ENCODE results near the gene STPG2.
"Not testable (repeated sequence)": the region's sequence is repeated elsewhere in the genome, so short reads cannot be mapped to it uniquely, and the experiment has no call there.

The STPG2 gene

GRCh38 chr4:97585274-97585673 is 558.0 kb downstream of the STPG2 start:
- H3K27ac ChIP-seq = no peak overlapping the region
- DNase-seq (ENCODE audit: low spot score) = no peak
- no peak overlapping the region for H3K4me3 ChIP-seq
- no peak for TF ChIP-seq CTCF (IDR thresholded peaks at IDR 0.05)

GRCh38 chr4:97582890-97583289 is 560.4 kb downstream of the STPG2 start:
- H3K4me3 ChIP-seq = no peak overlapping the region
- no peak for TF ChIP-seq CTCF (IDR thresholded peaks at IDR 0.05)
- no peak for DNase-seq (ENCODE audit: low spot score)
- H3K27ac ChIP-seq = no peak overlapping the region

DNA sequence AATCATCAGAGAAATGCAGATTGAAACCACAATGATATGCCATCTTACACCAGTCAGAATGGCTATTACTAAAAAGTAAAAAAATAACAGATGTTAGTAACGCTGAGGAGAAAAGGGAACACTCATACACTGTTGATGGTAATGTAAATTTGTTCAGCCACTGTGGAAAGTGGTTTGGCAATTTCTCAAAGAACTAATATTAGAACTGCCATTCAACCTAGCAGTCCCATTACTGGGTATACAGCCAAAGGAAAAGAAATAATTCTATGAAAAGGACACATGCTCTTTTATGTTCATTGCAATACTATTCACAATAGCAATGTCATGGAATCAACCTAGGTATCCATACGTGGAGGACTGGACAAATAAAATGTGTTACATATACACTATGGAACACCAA is 566.3 kb downstream of the STPG2 start:
- no peak overlapping the region for H3K27ac ChIP-seq
- TF ChIP-seq CTCF (IDR thresholded peaks at IDR 0.05) = no peak
- DNase-seq (ENCODE audit: low spot score) = no peak
- H3K4me3 ChIP-seq = no peak overlapping the region

- no peak for DNase-seq (ENCODE audit: low spot score)
- TF ChIP-seq CTCF (IDR thresholded peaks at IDR 0.05) = no peak
- no peak overlapping the region for H3K4me3 ChIP-seq
- H3K27ac ChIP-seq = no peak overlapping the region
These were observed 583.3 kb downstream of the STPG2 start for GRCh38 chr4:97560009-97560408.

- TF ChIP-seq CTCF (IDR thresholded peaks at IDR 0.05) = no peak
- DNase-seq (ENCODE audit: low spot score) = no peak
- H3K27ac ChIP-seq = no peak overlapping the region
These were observed 585.0 kb downstream of the STPG2 start for GRCh38 chr4:97558204-97558778.

DNA sequence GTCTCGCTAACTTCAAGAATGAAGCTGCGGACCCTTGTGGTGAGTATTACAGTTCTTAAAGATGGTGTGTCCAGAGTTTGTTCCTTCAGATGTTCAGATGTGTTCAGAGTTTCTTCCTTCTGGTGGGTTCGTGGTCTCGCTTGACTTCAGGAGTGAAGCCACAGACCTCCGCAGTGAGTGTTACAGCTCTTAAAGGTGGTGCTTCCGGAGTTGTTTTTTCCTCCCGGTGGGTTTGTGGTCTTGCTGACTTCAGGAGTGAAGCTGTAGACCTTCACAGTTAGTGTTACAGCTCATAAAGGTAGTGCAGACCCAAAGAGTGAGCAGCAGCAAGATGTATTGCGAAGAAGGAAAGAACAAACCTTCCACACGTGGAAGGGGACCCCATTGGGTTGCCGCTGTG is 592.6 kb downstream of the STPG2 start:
- not testable (repeated sequence) for H3K27ac ChIP-seq; H3K4me3 ChIP-seq; DNase-seq (ENCODE audit: low spot score)

More at GRCh38 chr4:97558204-97558778, 585.0 kb downstream of the STPG2 start:
- H3K4me3 ChIP-seq = no peak overlapping the region

DNA sequence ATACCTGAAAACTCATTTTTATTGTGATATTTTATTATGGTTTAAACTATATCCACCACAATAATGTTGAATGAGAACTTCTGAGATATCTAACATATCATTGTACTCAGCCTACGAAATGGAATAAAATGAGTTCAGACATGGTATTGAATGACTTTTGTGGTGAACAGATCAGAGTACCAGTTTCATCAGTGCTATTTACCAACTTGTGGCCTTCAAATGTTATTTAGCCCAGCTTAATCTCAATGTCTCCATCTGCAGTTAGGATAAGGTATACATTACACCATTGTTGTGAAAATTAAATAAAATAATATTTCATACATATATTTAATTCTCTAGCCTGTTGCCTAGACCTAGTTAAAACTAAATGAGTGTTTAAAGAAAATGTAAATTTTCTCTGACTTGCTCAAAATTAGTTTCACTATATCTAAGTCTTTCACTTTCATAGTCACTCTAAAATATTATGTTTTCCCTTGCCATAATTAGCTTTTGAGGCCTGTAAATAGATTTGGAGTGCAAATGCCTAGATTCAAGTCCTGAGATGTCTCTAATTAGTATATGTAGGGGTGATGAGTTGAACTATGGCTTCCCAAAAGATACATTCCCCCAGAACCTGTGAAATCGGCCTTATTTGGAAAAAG is 594.2 kb downstream of the STPG2 start:
- no peak overlapping the region for H3K4me3 ChIP-seq
- DNase-seq (ENCODE audit: low spot score) = no peak
- H3K27ac ChIP-seq = no peak overlapping the region
- TF ChIP-seq CTCF (IDR thresholded peaks at IDR 0.05) = no peak
